HG02840 (cell line): ENCODE measurements around the gene FSCB.
"Not testable (repeated sequence)": the region's sequence is repeated elsewhere in the genome, so short reads cannot be mapped to it uniquely, and the experiment has no call there.

Experiments
- ATAC-seq: cut with Tn5 transposase; IDR thresholded peaks from one replicate; pipeline ENCODE4 v1.9.1; 2021; ENCODE audit warnings: mild to moderate bottlenecking, moderate library complexity, moderate number of reproducible peaks; ENCODE audit not compliant: unreplicated experiment, low FRiP score

FSCB gene, protein sequence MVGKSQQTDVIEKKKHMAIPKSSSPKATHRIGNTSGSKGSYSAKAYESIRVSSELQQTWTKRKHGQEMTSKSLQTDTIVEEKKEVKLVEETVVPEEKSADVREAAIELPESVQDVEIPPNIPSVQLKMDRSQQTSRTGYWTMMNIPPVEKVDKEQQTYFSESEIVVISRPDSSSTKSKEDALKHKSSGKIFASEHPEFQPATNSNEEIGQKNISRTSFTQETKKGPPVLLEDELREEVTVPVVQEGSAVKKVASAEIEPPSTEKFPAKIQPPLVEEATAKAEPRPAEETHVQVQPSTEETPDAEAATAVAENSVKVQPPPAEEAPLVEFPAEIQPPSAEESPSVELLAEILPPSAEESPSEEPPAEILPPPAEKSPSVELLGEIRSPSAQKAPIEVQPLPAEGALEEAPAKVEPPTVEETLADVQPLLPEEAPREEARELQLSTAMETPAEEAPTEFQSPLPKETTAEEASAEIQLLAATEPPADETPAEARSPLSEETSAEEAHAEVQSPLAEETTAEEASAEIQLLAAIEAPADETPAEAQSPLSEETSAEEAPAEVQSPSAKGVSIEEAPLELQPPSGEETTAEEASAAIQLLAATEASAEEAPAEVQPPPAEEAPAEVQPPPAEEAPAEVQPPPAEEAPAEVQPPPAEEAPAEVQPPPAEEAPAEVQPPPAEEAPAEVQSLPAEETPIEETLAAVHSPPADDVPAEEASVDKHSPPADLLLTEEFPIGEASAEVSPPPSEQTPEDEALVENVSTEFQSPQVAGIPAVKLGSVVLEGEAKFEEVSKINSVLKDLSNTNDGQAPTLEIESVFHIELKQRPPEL

DNA sequence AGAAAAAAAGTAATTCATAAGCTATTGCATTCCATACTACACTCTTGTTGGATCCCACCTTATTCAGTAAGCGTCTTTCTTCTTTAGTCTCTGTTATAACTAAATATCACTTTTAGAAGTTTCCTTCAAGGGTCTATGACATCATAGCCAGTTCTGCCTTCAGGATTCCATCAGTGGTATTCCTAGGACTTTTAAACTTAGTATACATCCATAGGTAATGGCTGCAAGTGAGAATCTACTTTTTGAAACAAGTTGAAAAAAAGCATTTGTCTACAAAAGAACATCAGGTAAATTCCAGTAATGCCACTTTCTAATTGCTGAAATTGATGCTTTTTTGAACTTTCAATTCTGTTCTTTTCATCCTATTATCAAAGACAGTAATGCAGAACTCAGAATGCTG is at the start of gene FSCB:
Gene FSCB (minus strand): TSS at position 101 of the 400 bp plus-strand sequence. CDS start 296 bp downstream, outside the sequence.
- no peak for ATAC-seq

DNA sequence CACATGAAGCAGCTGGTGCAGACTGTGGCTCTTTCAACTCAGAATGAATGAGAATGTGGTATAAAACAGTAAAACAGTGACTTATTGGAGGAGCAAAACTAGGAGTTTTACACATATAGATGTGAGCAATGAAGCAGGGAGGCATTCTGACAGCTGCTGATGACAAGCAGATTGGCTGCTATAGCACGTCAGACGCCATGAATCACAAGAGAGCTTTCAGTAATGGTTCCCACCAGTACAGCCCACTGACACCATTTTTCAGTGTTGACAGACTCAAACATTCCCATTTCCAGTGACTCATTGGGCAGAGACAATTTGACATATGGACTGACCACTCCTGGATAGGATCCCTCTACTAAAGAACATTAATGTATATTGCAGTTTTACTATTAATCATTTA is 24.6 kb upstream of the FSCB start:
- no peak for ATAC-seq

- no peak for ATAC-seq
Observed at GRCh38 chr14:44530475-44530874, 23.4 kb upstream of the FSCB start.

- no peak for ATAC-seq
Observed at GRCh38 chr14:44529026-44529425, 21.9 kb upstream of the FSCB start.

- no peak for ATAC-seq
Observed at GRCh38 chr14:44528180-44528579, 21.1 kb upstream of the FSCB start.

- no peak for ATAC-seq
Observed at GRCh38 chr14:44525237-44525636, 18.2 kb upstream of the FSCB start.

DNA sequence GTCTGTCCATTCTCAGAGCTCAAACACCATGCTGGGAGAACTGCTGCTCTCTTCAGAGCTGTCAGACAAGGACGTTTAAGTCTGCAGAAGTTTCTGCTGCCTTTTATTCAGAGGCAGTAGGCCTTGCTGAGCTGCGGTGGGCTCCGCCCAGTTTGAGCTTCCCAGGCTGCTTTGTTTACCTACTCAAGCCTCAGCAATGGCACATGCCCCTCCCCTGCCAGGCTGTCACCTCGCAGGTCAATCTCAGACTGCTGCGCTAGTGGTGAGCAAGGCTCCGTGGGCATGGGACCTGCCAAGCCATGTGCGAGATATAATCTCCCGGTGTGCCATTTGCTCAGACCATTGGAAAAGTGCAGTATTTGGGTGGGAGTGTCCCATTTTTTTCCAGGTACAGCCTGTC is 8.6 kb upstream of the FSCB start:
- not testable (repeated sequence) for ATAC-seq

DNA sequence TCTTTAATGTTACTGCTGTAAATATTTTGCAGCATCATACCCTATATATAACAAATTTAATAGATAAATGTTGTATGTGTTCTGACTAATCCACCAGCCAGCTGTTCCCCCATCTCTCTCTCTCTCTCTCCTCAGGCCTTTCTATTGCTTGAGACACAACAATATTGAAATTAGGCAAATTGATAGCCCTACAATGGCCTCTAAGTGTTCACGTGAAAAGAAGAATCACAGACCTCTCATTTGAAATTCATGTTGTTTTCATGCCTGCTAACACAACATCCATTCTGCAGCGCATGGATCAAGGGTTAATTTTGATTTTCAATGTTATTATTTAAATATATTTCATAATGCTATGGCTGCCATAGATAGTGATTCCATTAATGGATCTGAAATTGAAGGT is 1.8 kb upstream of the FSCB start:
- ATAC-seq, result no peak

DNA sequence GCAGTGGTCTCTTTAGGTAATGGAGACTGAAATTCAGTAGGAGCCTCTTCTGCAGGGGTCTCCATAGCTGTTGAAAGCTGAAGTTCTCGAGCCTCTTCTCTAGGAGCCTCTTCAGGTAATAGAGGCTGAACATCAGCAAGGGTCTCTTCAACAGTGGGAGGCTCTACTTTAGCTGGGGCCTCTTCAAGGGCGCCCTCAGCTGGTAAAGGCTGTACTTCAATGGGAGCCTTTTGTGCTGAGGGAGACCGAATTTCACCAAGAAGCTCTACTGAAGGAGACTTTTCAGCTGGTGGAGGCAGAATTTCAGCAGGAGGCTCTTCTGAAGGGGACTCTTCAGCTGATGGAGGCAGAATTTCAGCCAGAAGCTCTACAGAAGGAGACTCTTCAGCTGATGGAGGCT is 1.5 kb downstream of the FSCB start:
- no peak for ATAC-seq

GRCh38 chr14:44497148-44497547 is 9.9 kb downstream of the FSCB start:
- ATAC-seq, result no peak

GRCh38 chr14:44494137-44494536 is 12.9 kb downstream of the FSCB start:
- ATAC-seq, result no peak

GRCh38 chr14:44490966-44491365 is 16.1 kb downstream of the FSCB start:
- no peak for ATAC-seq

GRCh38 chr14:44477953-44478352 is 29.1 kb downstream of the FSCB start:
- no peak for ATAC-seq

DNA sequence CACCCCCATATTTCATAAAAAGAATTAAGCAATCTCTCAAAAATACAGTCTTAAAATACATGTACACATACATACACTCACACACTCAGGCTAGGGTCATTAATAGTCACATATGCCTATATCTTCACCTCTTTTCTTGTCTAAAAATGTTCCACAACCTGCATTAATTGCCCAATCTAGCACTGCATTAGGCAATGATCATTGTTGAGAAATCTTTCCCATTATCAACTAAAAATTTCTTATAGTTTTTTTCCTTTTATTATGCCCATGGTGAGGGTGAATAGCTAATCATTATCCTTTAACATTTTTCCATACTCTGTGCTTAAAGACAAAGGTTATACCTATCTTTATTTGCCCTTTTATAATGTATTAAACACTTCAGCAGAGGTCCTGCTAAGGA is 38.3 kb downstream of the FSCB start:
- no peak for ATAC-seq

GRCh38 chr14:44463356-44464004 is 43.6 kb downstream of the FSCB start:
- ATAC-seq, result no peak

- no peak for ATAC-seq
Observed at GRCh38 chr14:44462381-44462780, 44.7 kb downstream of the FSCB start.

DNA sequence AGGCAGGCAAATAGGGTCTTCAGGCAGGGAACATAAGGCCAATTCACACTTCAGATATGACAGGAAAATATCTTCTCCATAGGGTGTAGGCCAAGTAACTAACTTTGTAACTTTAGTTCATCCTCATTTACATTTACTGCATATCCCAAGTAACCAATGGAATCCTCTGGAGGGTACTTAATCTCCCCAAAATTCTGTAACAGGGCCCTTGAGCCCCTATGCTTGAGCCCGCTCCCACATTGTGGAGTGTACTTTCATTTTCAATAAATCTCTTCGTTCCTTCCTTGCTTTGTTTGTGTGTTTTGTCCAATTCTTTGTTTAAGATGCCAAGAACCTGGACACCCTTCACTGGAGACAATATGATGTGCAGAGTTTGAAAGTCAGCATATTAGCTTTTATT is 45.3 kb downstream of the FSCB start:
- no peak for ATAC-seq
